NT2/D1 (cell line): Measurements from ENCODE around the gene SPAG9.
"Not testable (repeated sequence)": the region's sequence is repeated elsewhere in the genome, so short reads cannot be mapped to it uniquely, and the experiment has no call there.

ENCODE experiments used
- DNase-seq: peaks from one replicate; pipeline ENCODE4 v3.0.0-alpha.2; 2011; ENCODE audit warnings: low read depth, low spot score
- H3K27me3 ChIP-seq: 2 replicates; pipeline ENCODE4 v1.6.0; 2011; ENCODE audit warnings: mild to moderate bottlenecking; ENCODE audit not compliant: insufficient read length, insufficient read depth
- H3K36me3 ChIP-seq: 2 replicates; pipeline ENCODE4 v1.6.1; 2011; ENCODE audit warnings: mild to moderate bottlenecking, low read length, mixed read lengths; ENCODE audit not compliant: insufficient read depth, insufficient read length
- H3K4me1 ChIP-seq: 2 replicates; pipeline ENCODE4 v1.5.1; 2011; ENCODE audit not compliant: insufficient read depth, insufficient read length
- H3K4me3 ChIP-seq: 2 replicates; pipeline ENCODE4 v1.5.1; 2011; ENCODE audit warnings: low read depth; ENCODE audit not compliant: insufficient read length
- H3K9ac ChIP-seq: 2 replicates; pipeline ENCODE4 v1.6.0; 2011; ENCODE audit warnings: low read depth; ENCODE audit not compliant: insufficient read length
- H3K9me3 ChIP-seq: 2 replicates; pipeline ENCODE4 v1.5.1; 2011; ENCODE audit warnings: mild to moderate bottlenecking, low read length; ENCODE audit not compliant: insufficient read depth
- SUZ12 ChIP-seq: IDR thresholded peaks from 2 replicates; pipeline ENCODE4 v1.6.1; 2011; ENCODE audit not compliant: insufficient read length, insufficient read depth; ENCODE audit errors: extremely low read depth
- YY1 ChIP-seq: IDR thresholded peaks from 2 replicates; pipeline ENCODE4 v1.6.1; 2011; ENCODE audit not compliant: insufficient read length, insufficient read depth
- ZNF274 ChIP-seq: IDR thresholded peaks from 2 replicates; pipeline ENCODE4 v1.6.1; 2011; ENCODE audit warnings: mild to moderate bottlenecking, low read depth, low read length

The SPAG9 gene

DNA sequence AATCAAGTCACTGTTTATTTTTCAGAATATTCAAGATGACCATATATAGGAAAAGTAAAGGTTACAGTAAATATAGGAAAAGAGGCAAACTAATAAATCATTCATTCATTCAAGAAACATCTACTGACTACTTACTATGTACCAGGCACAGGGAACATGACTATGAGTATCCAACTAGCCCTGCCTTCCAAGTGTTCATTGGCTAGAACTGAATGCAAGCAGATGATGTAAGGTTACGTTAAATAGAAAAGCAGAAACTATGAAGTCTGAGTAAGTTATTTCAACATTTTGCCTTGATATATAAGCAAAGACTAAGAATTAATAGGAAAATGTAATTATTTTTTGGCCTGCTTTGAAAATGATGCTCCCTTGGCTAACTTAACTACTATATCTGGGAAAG is 36.7 kb downstream of the SPAG9 start:
- H3K9ac ChIP-seq = no peak overlapping the region
- no peaks in the 10 kb centered on the region for H3K27me3 ChIP-seq
- peaks cover 7% of the 10 kb centered on the region for H3K36me3 ChIP-seq
- no peak for DNase-seq
- H3K9me3 ChIP-seq = no peaks in the 10 kb centered on the region
- no peaks in the 10 kb centered on the region for H3K4me1 ChIP-seq
- TF ChIP-seq ZNF274 = no peak
- no peak for TF ChIP-seq SUZ12
- no peak for TF ChIP-seq YY1
- no peak overlapping the region for H3K4me3 ChIP-seq

DNA sequence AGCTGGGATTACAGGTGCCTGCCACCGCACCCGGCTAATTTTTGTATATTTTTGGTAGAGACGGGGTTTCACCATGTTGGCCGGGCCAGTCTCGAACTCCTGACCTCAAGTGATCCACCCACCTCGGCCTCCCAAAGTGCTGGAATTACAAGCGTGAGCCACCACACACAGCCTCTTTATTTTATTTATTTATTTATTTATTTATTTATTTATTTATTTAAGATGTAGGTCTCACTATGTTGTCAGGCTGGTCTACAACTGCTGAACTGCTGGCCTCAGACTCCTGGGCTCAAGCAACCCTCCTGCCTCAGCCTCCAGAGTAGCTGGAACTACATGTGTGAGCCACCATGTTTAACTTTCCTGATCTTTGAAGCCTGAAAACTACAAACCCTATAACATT is 37.3 kb downstream of the SPAG9 start:
- not testable (repeated sequence) for H3K27me3 ChIP-seq, DNase-seq, H3K9ac ChIP-seq, H3K4me3 ChIP-seq, H3K36me3 ChIP-seq, H3K9me3 ChIP-seq, H3K4me1 ChIP-seq

DNA sequence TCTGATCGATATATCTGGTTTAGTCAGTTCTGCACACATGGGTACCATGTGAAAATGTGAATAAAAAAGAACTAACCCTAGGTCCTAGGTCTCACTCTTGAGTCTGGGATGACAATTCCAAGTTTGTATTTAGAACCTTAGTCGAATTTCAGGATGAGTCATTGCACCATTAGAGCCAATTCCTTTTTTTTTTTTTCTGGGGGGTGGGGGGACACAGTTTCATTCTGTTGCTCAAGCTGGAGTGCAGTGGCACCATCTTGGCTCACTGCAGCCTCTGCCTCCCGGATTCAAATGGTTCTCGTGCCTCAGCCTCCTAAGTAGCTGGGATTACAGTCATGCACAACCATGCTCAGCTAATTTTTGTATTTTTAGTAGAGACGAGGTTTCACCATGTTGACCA is 41.6 kb downstream of the SPAG9 start:
- DNase-seq = no peak
- Histone ChIP-seq H3K36me3 (peaks cover 33% of the 10 kb centered on the region), H3K4me3 (no peak overlapping the region), H3K9ac (no peak overlapping the region), H3K27me3 (no peaks in the 10 kb centered on the region), H3K9me3 (no peaks in the 10 kb centered on the region), H3K4me1 (no peaks in the 10 kb centered on the region)
- TF ChIP-seq ZNF274 (no peak), YY1 (no peak), SUZ12 (no peak)

DNA sequence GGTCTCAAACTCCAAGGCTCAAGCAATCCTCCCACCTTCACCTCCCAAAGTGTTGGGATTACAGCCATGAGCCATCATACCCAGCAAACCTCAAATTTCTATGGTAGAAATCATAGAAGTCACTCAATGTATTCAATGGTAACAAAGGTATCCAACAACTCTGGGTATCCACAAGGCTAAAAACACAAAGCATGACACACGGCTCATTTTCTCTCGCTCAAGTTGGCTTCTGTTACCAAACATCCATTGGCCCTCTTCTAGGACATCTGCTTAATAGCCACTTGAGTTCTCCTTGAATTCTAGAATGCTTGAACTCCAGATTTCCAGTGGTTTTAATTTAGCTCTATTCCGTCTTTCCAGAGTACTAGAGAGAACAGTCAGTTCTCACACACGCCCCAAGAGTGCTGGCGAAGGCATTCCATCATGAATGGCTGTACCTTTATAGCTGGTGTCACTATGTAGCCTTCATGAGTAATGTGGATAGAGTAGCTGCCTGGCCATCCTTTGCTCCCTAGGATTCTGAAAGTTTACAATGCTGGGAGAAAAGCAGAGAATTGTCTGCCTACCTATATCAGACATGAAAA is 42.6 kb downstream of the SPAG9 start:
- Histone ChIP-seq H3K27me3 (no peaks in the 10 kb centered on the region), H3K36me3 (peaks cover 33% of the 10 kb centered on the region)

DNA sequence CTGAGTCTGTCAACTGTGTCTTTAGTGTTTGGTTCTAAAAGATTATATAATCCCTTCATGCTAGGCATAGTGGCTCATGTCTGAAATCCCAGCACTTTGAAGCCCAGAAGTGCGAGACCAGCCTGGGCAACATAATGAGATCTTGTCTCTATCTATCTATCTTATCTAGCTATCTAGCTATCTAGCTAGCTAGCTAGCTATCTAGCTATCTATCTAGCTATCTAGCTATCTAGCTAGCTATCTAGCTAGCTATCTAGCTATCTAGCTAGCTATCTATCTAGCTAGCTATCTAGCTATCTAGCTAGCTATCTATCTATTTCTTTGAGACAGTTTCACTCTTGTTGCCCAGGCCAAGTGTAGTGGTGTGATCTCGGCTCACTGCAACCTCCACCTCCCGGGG is 43.8 kb downstream of the SPAG9 start:
- DNase-seq = no peak
- Histone ChIP-seq H3K4me3 (no peak overlapping the region), H3K27me3 (no peaks in the 10 kb centered on the region), H3K9me3 (no peaks in the 10 kb centered on the region), H3K9ac (no peak overlapping the region), H3K4me1 (no peaks in the 10 kb centered on the region), H3K36me3 (peaks cover 33% of the 10 kb centered on the region)
- TF ChIP-seq SUZ12 = no peak
- TF ChIP-seq ZNF274 = no peak
- no peak for TF ChIP-seq YY1

More for the DNA sequence above, 42.6 kb downstream of the SPAG9 start:
- Histone ChIP-seq H3K4me3 (no peak overlapping the region), H3K9ac (no peak overlapping the region), H3K4me1 (no peaks in the 10 kb centered on the region), H3K9me3 (no peaks in the 10 kb centered on the region)
- TF ChIP-seq SUZ12 (no peak), YY1 (no peak), ZNF274 (no peak)
- DNase-seq = no peak

DNA sequence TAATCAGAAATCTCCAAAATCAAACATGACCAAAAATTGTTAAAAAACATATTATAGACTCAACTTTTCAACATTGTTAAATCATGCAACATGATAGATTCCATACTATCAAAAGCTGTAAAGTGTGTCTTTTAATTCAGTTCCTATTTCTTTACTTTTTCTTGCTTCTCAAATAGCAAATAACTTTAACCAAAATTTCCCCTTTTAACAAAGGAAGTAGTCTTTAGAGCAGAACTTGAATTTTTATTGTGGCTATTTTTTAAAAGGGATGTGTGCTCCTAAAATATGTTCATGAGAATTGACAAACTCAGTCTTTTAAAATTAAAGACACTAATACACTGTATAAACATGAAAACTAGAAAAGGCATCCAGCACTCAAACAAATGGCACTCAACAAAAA is 49.1 kb downstream of the SPAG9 start:
- Histone ChIP-seq H3K27me3 (no peaks in the 10 kb centered on the region), H3K4me1 (no peaks in the 10 kb centered on the region), H3K36me3 (peaks cover 11% of the 10 kb centered on the region), H3K4me3 (no peak overlapping the region), H3K9ac (no peak overlapping the region), H3K9me3 (no peaks in the 10 kb centered on the region)
- DNase-seq = no peak
- TF ChIP-seq ZNF274 (no peak), SUZ12 (no peak), YY1 (no peak)

DNA sequence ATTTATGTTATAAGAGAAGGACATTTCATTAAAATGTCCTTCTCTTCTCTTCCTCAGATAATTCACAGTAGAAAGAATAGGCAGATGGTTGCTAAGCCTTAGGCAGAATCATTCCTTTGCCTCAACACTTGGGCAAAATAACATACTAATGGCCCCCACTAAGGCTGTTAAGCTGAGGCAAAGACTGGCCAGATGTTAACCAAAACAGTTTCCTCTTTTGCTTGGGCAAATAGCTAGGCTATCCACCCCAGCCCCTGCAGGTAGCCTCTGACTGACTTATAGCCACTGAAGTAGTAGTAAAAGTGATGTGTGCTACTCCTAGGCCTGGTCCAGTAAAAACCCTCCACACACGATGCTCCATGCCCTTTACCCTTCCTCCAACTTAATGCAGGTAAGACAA is 55.2 kb downstream of the SPAG9 start:
- no peak for DNase-seq
- Histone ChIP-seq H3K36me3 (peaks cover 5% of the 10 kb centered on the region), H3K27me3 (no peaks in the 10 kb centered on the region), H3K9ac (no peak overlapping the region), H3K4me1 (no peaks in the 10 kb centered on the region), H3K4me3 (no peak overlapping the region), H3K9me3 (no peaks in the 10 kb centered on the region)
- TF ChIP-seq SUZ12 (no peak), YY1 (no peak), ZNF274 (no peak)
